Esophagus squamous epithelium (tissue), 5 donors: Measurements from ENCODE around the gene GSG1. TPM values are rescaled to one million over a fixed set of nuclear protein-coding genes. Genes with fewer than 3 reads are reported as not detected.
"Not testable (repeated sequence)": the region's sequence is repeated elsewhere in the genome, so short reads cannot be mapped to it uniquely, and the experiment has no call there.

ENCODE experiments used
- DNase-seq: peaks from one replicate; lab custom pipeline; 2025; lab: John Stamatoyannopoulos, UW
- H3K27ac ChIP-seq, 4 donors: fragments of 200-600 bp; sonication (generic); one replicate each; pipeline ENCODE4 v1.5.1; 2016 to 2019; ENCODE audit warnings: mild to moderate bottlenecking in 1 of 4
- H3K27me3 ChIP-seq, 4 donors: fragments of 200-600 bp; sonication (generic); 1 replicate in 3 of 4; 2 replicates in 1 of 4; pipeline versions ENCODE4 v1.5.1 to v1.6.0; 2017 to 2021; ENCODE audit warnings: antibody characterized with exemption in 1 of 4
- H3K36me3 ChIP-seq, 3 donors: fragments of 200-600 bp; sonication (generic); one replicate each; pipeline ENCODE4 v1.5.1; 2016 to 2019
- H3K4me1 ChIP-seq, 3 donors: fragments of 200-600 bp; sonication (generic); one replicate each; pipeline ENCODE4 v1.5.1; 2017 to 2019
- H3K4me3 ChIP-seq, 4 donors: fragments of 200-600 bp; sonication (generic); 1 replicate in 3 of 4; 2 replicates in 1 of 4; pipeline ENCODE4 v1.5.1; 2016 to 2019; ENCODE audit warnings: mild to moderate bottlenecking in 2 of 4, moderate library complexity in 1 of 4
- H3K9me3 ChIP-seq, 3 donors: fragments of 200-600 bp; sonication (generic); one replicate each; pipeline ENCODE4 v1.5.1; 2016 to 2019
- POLR2A ChIP-seq, 4 donors: fragments of 450-650 bp; IDR thresholded peaks; one replicate each; pipeline ENCODE4 v1.6.1; 2017; ENCODE audit warnings: antibody characterized with exemption in 4 of 4, mild to moderate bottlenecking in 4 of 4, moderate library complexity in 3 of 4
- WGBS, 2 donors: methylation state at CpG; one replicate each; pipeline ENCODE4 v1.1.5; 2018; 5-methylcytosine and 5-hydroxymethylcytosine counted together
- intact Hi-C: fragments of 100-400 bp; cut with DNase I; formaldehyde crosslinking; loops from one replicate; pipeline ENCODE4 v1.15.0; 2022
- total RNA-seq, 4 donors: library from RNA; depleted of rRNA; stranded (reverse); fragments of >200 nt; gene quantifications; one replicate each; pipeline ENCODE4 v1.1.0, GENCODE V29; 2016
- TF ChIP-seq, protein P1 (sequence below), 6 experiments: fragments of 450-650 bp in 4 of 6; fragments of 200-600 bp in 2 of 6; sonication (generic) in 2 of 6; IDR thresholded peaks; one replicate each; pipeline ENCODE4 v1.5.1; 2016 to 2019; ENCODE audit warnings: antibody characterized with exemption in 6 of 6, mild to moderate bottlenecking in 4 of 6, moderate library complexity in 4 of 6
- donor health status: DM: yes; HTN: yes; CAD: no.

GSG1 gene
- total RNA-seq, 4 donors from 2014 or later = not detected

DNA sequence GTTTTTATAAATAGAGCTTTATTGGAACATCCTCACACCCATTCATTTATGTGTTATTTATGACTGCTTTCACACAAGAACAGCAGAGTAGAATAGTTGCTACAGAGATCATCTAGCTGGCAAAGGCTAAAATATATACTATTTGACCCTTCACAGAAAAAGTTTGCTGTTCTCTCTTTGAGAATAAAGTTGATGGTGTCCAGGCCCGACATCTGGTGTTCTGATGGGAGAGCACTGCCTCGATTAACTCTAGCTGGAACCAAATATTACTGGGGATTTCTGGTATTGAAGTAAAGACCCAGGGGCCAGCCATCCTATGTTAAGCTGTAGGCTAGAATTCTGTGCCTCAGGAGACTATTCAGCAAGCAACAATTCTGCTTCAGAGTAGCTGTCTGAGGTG is 37.5 kb downstream of the GSG1 start:
- Histone ChIP-seq H3K9me3 (no peaks in the 10 kb centered on the region), H3K27me3 (no peaks in the 10 kb centered on the region), H3K27ac (no peak overlapping the region), H3K36me3 (peaks cover 0 to 38% (median 4%) of the 10 kb centered on the region in 3 donors), H3K4me1 (peaks cover 0 to 27% (median 0%) of the 10 kb centered on the region in 3 donors), H3K4me3 (no peak overlapping the region)
- TF ChIP-seq, protein P1, sequence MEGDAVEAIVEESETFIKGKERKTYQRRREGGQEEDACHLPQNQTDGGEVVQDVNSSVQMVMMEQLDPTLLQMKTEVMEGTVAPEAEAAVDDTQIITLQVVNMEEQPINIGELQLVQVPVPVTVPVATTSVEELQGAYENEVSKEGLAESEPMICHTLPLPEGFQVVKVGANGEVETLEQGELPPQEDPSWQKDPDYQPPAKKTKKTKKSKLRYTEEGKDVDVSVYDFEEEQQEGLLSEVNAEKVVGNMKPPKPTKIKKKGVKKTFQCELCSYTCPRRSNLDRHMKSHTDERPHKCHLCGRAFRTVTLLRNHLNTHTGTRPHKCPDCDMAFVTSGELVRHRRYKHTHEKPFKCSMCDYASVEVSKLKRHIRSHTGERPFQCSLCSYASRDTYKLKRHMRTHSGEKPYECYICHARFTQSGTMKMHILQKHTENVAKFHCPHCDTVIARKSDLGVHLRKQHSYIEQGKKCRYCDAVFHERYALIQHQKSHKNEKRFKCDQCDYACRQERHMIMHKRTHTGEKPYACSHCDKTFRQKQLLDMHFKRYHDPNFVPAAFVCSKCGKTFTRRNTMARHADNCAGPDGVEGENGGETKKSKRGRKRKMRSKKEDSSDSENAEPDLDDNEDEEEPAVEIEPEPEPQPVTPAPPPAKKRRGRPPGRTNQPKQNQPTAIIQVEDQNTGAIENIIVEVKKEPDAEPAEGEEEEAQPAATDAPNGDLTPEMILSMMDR (IDR thresholded peaks at IDR 0.05) = no peak
- TF ChIP-seq POLR2A (IDR thresholded peaks at IDR 0.05) = no peak
- DNase-seq = no peak
- 74 to 91% methylated on average over 2 of the region's 2 CpGs for WGBS, 2 donors
- intact Hi-C loops = no loop called here

DNA sequence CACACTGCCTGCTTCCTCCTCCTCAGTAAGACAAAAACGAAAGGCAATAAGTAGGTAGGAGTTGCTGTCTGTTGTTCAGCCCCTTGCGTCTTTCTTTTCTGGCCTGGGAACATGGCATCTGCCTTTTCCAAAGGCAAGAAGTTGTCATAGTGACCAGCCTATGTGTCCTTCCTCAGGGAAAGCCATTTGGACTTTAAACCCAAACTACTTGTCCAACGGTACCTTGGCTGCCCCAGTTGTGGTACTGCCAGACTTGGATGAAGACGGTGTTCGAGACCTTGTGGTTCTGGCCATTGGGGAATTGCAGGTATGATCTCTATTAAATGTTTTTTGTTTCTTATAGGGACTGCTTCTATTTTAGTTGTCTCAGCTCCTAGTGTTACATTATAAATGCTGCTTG is 40.8 kb downstream of the GSG1 start:
- TF ChIP-seq POLR2A (IDR thresholded peaks at IDR 0.05) = no peak
- TF ChIP-seq, protein P1 (IDR thresholded peaks at IDR 0.05) = no peak

GRCh38 chr12:13061377-13061776 is 42.1 kb downstream of the GSG1 start:
- intact Hi-C loops = no loop called here
- Histone ChIP-seq H3K4me1 (peaks cover 0 to 20% (median 0%) of the 10 kb centered on the region in 3 donors), H3K9me3 (no peaks in the 10 kb centered on the region), H3K4me3 (no peak overlapping the region), H3K27ac (peak overlapping the region in 1 of 4 donors; percentile 27), H3K27me3 (no peaks in the 10 kb centered on the region), H3K36me3 (peaks cover 0 to 28% (median 0%) of the 10 kb centered on the region in 3 donors)
- WGBS, 2 donors = 68 to 93% methylated on average over 5 of the region's 5 CpGs
- DNase-seq = no peak
- no peak for TF ChIP-seq POLR2A (IDR thresholded peaks at IDR 0.05)
- TF ChIP-seq, protein P1 (IDR thresholded peaks at IDR 0.05) = no peak

More for the DNA sequence above, 40.8 kb downstream of the GSG1 start:
- intact Hi-C loops = no loop called here
- peak overlapping the region in 1 of 4 donors; percentile 27 for H3K27ac ChIP-seq
- WGBS, 2 donors = 89 to 98% methylated on average over 5 of the region's 5 CpGs
- H3K36me3 ChIP-seq = peaks cover 0 to 40% (median 0%) of the 10 kb centered on the region in 3 donors
- DNase-seq = no peak
- no peaks in the 10 kb centered on the region for H3K27me3 ChIP-seq
- no peak overlapping the region for H3K4me3 ChIP-seq
- H3K9me3 ChIP-seq = no peaks in the 10 kb centered on the region
- peaks cover 0 to 20% (median 0%) of the 10 kb centered on the region in 3 donors for H3K4me1 ChIP-seq

GRCh38 chr12:13060581-13060980 is 42.9 kb downstream of the GSG1 start:
- H3K27me3 ChIP-seq = no peaks in the 10 kb centered on the region
- no peaks in the 10 kb centered on the region for H3K9me3 ChIP-seq
- H3K4me1 ChIP-seq = peaks cover 0 to 20% (median 0%) of the 10 kb centered on the region in 3 donors
- WGBS, 2 donors = 75 to 77% methylated on average over 2 of the region's 2 CpGs
- TF ChIP-seq, protein P1 (IDR thresholded peaks at IDR 0.05) = no peak
- TF ChIP-seq POLR2A (IDR thresholded peaks at IDR 0.05) = no peak
- H3K27ac ChIP-seq = no peak overlapping the region
- intact Hi-C loops = no loop called here
- no peak overlapping the region for H3K4me3 ChIP-seq
- DNase-seq = no peak
- peaks cover 0 to 31% (median 0%) of the 10 kb centered on the region in 3 donors for H3K36me3 ChIP-seq

- H3K27ac ChIP-seq, H3K4me3 ChIP-seq, H3K4me1 ChIP-seq, H3K27me3 ChIP-seq, DNase-seq, H3K9me3 ChIP-seq, intact Hi-C loops: not testable (repeated sequence)
- peaks cover 0 to 16% (median 0%) of the 10 kb centered on the region in 3 donors for H3K36me3 ChIP-seq
- WGBS, 2 donors = 89 to 91% methylated on average over 6 of the region's 6 CpGs
Observed at GRCh38 chr12:13053617-13054016, 49.9 kb downstream of the GSG1 start.

DNA sequence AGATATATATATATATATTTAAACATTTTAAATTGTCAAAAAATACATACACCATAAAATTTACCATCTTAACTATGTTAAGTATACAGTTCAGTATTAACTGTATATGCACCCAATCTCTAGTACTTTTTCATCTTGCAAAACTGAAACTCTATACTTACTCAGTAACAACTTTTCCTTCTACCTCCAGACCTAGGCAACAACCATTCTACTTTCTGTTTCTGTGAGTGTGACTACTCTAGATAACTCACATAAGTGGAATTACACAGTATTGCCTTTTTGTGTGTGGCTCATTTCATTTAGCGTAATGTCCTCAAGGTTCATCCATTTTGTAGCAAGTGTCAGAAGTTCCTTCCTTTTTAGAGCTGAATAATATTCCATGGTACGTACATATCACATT is 51.0 kb downstream of the GSG1 start:
- Histone ChIP-seq H3K27me3 (no peaks in the 10 kb centered on the region), H3K9me3 (peaks cover 0 to 6% (median 0%) of the 10 kb centered on the region in 3 donors), H3K4me1 (no peaks in the 10 kb centered on the region), H3K4me3 (no peak overlapping the region), H3K36me3 (peaks cover 0 to 9% (median 0%) of the 10 kb centered on the region in 3 donors), H3K27ac (no peak overlapping the region)
- DNase-seq = no peak
- TF ChIP-seq POLR2A (IDR thresholded peaks at IDR 0.05) = no peak
- TF ChIP-seq, protein P1 (IDR thresholded peaks at IDR 0.05) = no peak
- 50% methylated on average over 2 of the region's 2 CpGs for WGBS, 2 donors
- intact Hi-C loops = no loop called here
